ENCODE data around the gene PRORP. TPM values are rescaled to one million over a fixed set of nuclear protein-coding genes. Genes with fewer than 3 reads are reported as not detected.

PRORP gene
- total RNA-seq, 3 donors from 2014 or later (not counting 1 experiment from before 2014, with no cell fraction given): 18.3 to 35.8 (median 20.5) TPM

- H3K27ac Mint-ChIP-seq: no peak overlapping the region
- Histone ChIP-seq H3K4me3 (ENCODE audit: low read length) (no peak overlapping the region), H3K9me3 (ENCODE audit: control insufficient read depth, insufficient read depth, low read length) (no peaks in the 10 kb centered on the region), H3K27me3 (ENCODE audit: control insufficient read depth, insufficient read depth, low read length) (no peaks in the 10 kb centered on the region), H3K27ac (ENCODE audit: low read length) (no peak overlapping the region), H3K36me3 (ENCODE audit: control insufficient read depth, insufficient read depth, low read length) (peaks cover 69% of the 10 kb centered on the region), H3K4me1 (ENCODE audit: control insufficient read depth, insufficient read depth, low read length) (no peaks in the 10 kb centered on the region)
- peaks cover 17% of the 10 kb centered on the region for H3K36me3 Mint-ChIP-seq
- no peak for DNase-seq
- H3K4me1 Mint-ChIP-seq: peaks cover 12% of the 10 kb centered on the region in 2 donors
- no peaks in the 10 kb centered on the region for H3K9me3 Mint-ChIP-seq
- intact Hi-C loops (cut with micrococcal nuclease): no loop called here
- H3K4me3 Mint-ChIP-seq: no peak overlapping the region
- no peak for ATAC-seq
- no peaks in the 10 kb centered on the region for H3K27me3 Mint-ChIP-seq (ENCODE audit: low read depth in 2 of 2)
- no peak for TF ChIP-seq CTCF (IDR thresholded peaks at IDR 0.05)
These were observed 14.5 kb upstream of the PRORP start for GRCh38 chr14:35107866-35108265.

GRCh38 chr14:35112641-35113040, 9.7 kb upstream of the PRORP start:
- H3K27ac Mint-ChIP-seq: peak overlapping the region; percentile 10 to 24
- ATAC-seq (no peak), DNase-seq (no peak)
- no peaks in the 10 kb centered on the region for H3K27me3 ChIP-seq (ENCODE audit: control insufficient read depth, insufficient read depth, low read length)
- no peak overlapping the region for H3K27ac ChIP-seq (ENCODE audit: low read length)
- 100% methylated on average over 2 of the region's 2 CpGs for WGBS (ENCODE audit: insufficient coverage)
- peaks cover 14% of the 10 kb centered on the region for H3K36me3 Mint-ChIP-seq
- no peaks in the 10 kb centered on the region for H3K9me3 Mint-ChIP-seq
- H3K4me3 ChIP-seq (ENCODE audit: low read length): no peak overlapping the region
- no peak overlapping the region for H3K4me3 Mint-ChIP-seq
- no peaks in the 10 kb centered on the region for H3K4me1 ChIP-seq (ENCODE audit: control insufficient read depth, insufficient read depth, low read length)
- no peak for TF ChIP-seq CTCF (IDR thresholded peaks at IDR 0.05)
- peaks cover 60% of the 10 kb centered on the region for H3K36me3 ChIP-seq (ENCODE audit: control insufficient read depth, insufficient read depth, low read length)
- no peaks in the 10 kb centered on the region for H3K27me3 Mint-ChIP-seq (ENCODE audit: low read depth in 2 of 2)
- no peaks in the 10 kb centered on the region for H3K9me3 ChIP-seq (ENCODE audit: control insufficient read depth, insufficient read depth, low read length)
- peaks cover 33 to 34% of the 10 kb centered on the region in 2 donors for H3K4me1 Mint-ChIP-seq
- intact Hi-C loops (cut with micrococcal nuclease): no loop called here

GRCh38 chr14:35113308-35113950, 8.9 kb upstream of the PRORP start:
- H3K27me3 Mint-ChIP-seq (ENCODE audit: low read depth in 2 of 2): no peaks in the 10 kb centered on the region
- 99% methylated on average over 4 of the region's 4 CpGs for WGBS (ENCODE audit: insufficient coverage)
- no peak for TF ChIP-seq CTCF (IDR thresholded peaks at IDR 0.05)
- Histone ChIP-seq H3K36me3 (ENCODE audit: control insufficient read depth, insufficient read depth, low read length) (peaks cover 54% of the 10 kb centered on the region), H3K9me3 (ENCODE audit: control insufficient read depth, insufficient read depth, low read length) (no peaks in the 10 kb centered on the region), H3K27me3 (ENCODE audit: control insufficient read depth, insufficient read depth, low read length) (no peaks in the 10 kb centered on the region), H3K27ac (ENCODE audit: low read length) (no peak overlapping the region), H3K4me3 (ENCODE audit: low read length) (no peak overlapping the region), H3K4me1 (ENCODE audit: control insufficient read depth, insufficient read depth, low read length) (no peaks in the 10 kb centered on the region)
- ATAC-seq (no peak), DNase-seq (no peak)
- no peak overlapping the region for H3K4me3 Mint-ChIP-seq
- peaks cover 14% of the 10 kb centered on the region for H3K36me3 Mint-ChIP-seq
- no peaks in the 10 kb centered on the region for H3K9me3 Mint-ChIP-seq
- H3K4me1 Mint-ChIP-seq: peaks cover 39% of the 10 kb centered on the region in 2 donors
- intact Hi-C loops (cut with micrococcal nuclease): no loop called here
- peak overlapping the region; percentile 10 to 29 for H3K27ac Mint-ChIP-seq

- intact Hi-C loops (cut with micrococcal nuclease): no loop called here
- peak overlapping the region in 1 of 2 donors; percentile 29 for H3K27ac Mint-ChIP-seq
- no CpG with 5 or more reads among the region's 2 CpGs for WGBS (ENCODE audit: insufficient coverage)
- no peaks in the 10 kb centered on the region for H3K9me3 Mint-ChIP-seq
- H3K36me3 Mint-ChIP-seq: peaks cover 14% of the 10 kb centered on the region
- Histone ChIP-seq H3K9me3 (ENCODE audit: control insufficient read depth, insufficient read depth, low read length) (no peaks in the 10 kb centered on the region), H3K36me3 (ENCODE audit: control insufficient read depth, insufficient read depth, low read length) (peaks cover 51% of the 10 kb centered on the region), H3K27ac (ENCODE audit: low read length) (no peak overlapping the region), H3K27me3 (ENCODE audit: control insufficient read depth, insufficient read depth, low read length) (no peaks in the 10 kb centered on the region), H3K4me3 (ENCODE audit: low read length) (no peak overlapping the region), H3K4me1 (ENCODE audit: control insufficient read depth, insufficient read depth, low read length) (peaks cover 3% of the 10 kb centered on the region)
- DNase-seq (no peak), ATAC-seq (no peak)
- peaks cover 39% of the 10 kb centered on the region in 2 donors for H3K4me1 Mint-ChIP-seq
- H3K4me3 Mint-ChIP-seq: no peak overlapping the region
- TF ChIP-seq CTCF (IDR thresholded peaks at IDR 0.05): no peak
- no peaks in the 10 kb centered on the region for H3K27me3 Mint-ChIP-seq (ENCODE audit: low read depth in 2 of 2)
These were observed 8.3 kb upstream of the PRORP start for GRCh38 chr14:35114036-35114435.
